ENCODE data around the gene PROX1.

DNA sequence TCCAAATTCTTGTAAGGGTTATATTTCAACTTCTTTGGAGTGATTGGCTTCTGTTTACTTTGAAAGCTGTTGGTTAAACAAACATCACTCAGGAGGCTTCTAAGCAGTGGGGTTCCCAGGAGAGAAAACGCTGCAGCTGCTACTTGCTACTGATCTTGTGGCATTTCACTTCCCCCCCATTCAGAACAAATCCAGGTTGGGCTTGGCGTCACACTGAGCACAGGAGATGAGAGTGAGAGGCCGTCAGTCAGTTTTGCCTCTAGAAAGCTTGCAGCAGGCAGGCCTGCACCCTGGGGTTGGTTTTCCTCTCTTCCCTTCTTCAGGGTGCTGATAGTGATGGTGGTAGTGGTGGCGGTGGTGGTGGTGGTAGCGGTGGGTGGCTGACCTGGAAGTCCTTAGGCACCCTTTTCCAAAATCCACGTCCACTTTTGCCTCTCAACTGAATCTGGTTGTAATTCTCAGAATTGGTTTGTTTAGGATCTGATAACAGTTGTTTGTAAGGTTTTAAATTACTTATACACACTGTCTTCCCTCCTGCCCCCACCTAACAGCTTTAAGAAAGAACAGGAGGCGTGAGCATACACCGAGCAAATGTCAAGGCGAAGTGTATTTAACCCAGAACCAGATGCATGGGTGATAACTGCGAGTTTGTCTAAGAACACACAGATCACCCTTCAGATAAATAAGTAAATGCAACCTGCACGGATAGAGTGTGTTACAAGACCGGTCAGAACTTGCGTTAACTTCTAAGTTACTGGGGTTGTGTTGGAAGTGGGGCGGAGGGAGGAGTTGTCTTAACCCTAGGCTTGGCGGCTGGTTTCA, 3.2 kb upstream of the PROX1 start:
- TF ChIP-seq YY1 (IDR thresholded peaks at IDR 0.05; ENCODE audit: insufficient read depth, insufficient read length) (no peak), SUZ12 (IDR thresholded peaks at IDR 0.05; ENCODE audit: extremely low read depth, insufficient read depth, insufficient read length) (no peak)
